ENCODE measurements around the gene SPATA31D1.

The SPATA31D1 gene

GRCh38 chr9:82021198-82021597 lies 32.6 kb downstream of the SPATA31D1 start:
- H3K4me3 ChIP-seq (ENCODE audit: low read depth, low read length): no peak overlapping the region

- no peak overlapping the region for H3K4me3 ChIP-seq (ENCODE audit: low read depth, low read length)
Measured at GRCh38 chr9:82022121-82022520, 33.5 kb downstream of the SPATA31D1 start.

GRCh38 chr9:82024908-82025307 lies 36.3 kb downstream of the SPATA31D1 start:
- no peak overlapping the region for H3K4me3 ChIP-seq (ENCODE audit: low read depth, low read length)

GRCh38 chr9:82031538-82032280 lies 43.1 kb downstream of the SPATA31D1 start:
- H3K4me3 ChIP-seq (ENCODE audit: low read depth, low read length): no peak overlapping the region

GRCh38 chr9:82034956-82035731 lies 46.6 kb downstream of the SPATA31D1 start:
- no peak overlapping the region for H3K4me3 ChIP-seq (ENCODE audit: low read depth, low read length)

GRCh38 chr9:82036086-82036485 lies 47.5 kb downstream of the SPATA31D1 start:
- no peak overlapping the region for H3K4me3 ChIP-seq (ENCODE audit: low read depth, low read length)

- H3K4me3 ChIP-seq (ENCODE audit: low read depth, low read length): no peak overlapping the region
Measured at GRCh38 chr9:82037126-82037525, 48.6 kb downstream of the SPATA31D1 start.

- H3K4me3 ChIP-seq (ENCODE audit: low read depth, low read length): no peak overlapping the region
Measured at GRCh38 chr9:82038897-82039296, 50.3 kb downstream of the SPATA31D1 start.

Data from iPS-11a (cell line).